IMR-90 (cell line): ENCODE measurements around the gene VAC14. TPM values are rescaled to one million over a fixed set of nuclear protein-coding genes. Genes with fewer than 3 reads are reported as not detected.
A peak's percentile ranks its signal among the peaks of the same experiment; 100 is the strongest.

Experiments
- ATAC-seq: fragments of 200-7000 bp; cut with Tn5 transposase; 2 replicates; pipeline ENCODE4 v1.9.1; 2020; ENCODE audit warnings: low read depth, mild to moderate bottlenecking, moderate library complexity
- BruUV-seq: library from RNA; stranded (reverse); fragments of 400-500 nt; replicated peaks from 2 replicates; lab custom pipeline; 2021; lab: Mats Ljungman, UMichigan
- CTCF ChIA-PET: fragments of 300-600 bp; formaldehyde crosslinking; extraction: SDS; loops from one replicate; lab custom pipeline; 2021; ENCODE audit warnings: antibody characterized with exemption; lab: Yijun Ruan, JAX
- POLR2A ChIA-PET: fragments of 300-600 bp; sonication (Branson Sonifier 250); formaldehyde crosslinking; loops from one replicate; lab custom pipeline; 2022; ENCODE audit warnings: antibody characterized with exemption; ENCODE audit not compliant: unreplicated experiment; lab: Charles Lee
- DNase-seq: peaks from one replicate; pipeline ENCODE4 v3.0.0; 2013
- H2AFZ ChIP-seq: replicated peaks from 2 replicates; pipeline ENCODE3; 2013; ENCODE audit warnings: low read length, mild to moderate bottlenecking; ENCODE audit not compliant: poor library complexity
- H2AK5ac ChIP-seq: 2 replicates; pipeline ENCODE4 v1.6.1; 2013; ENCODE audit warnings: low read depth, low read length, inconsistent platforms
- H2AK9ac ChIP-seq: replicated peaks from 2 replicates; pipeline ENCODE3; 2013; ENCODE audit warnings: mild to moderate bottlenecking, low read depth, low read length, moderate library complexity; ENCODE audit not compliant: poor library complexity
- H2BK120ac ChIP-seq: 2 replicates; pipeline ENCODE4 v1.6.1; 2013; ENCODE audit warnings: low read depth, low read length, inconsistent platforms
- H2BK15ac ChIP-seq: 3 replicates; pipeline ENCODE4 v1.6.1; 2013; ENCODE audit warnings: low read depth, low read length, inconsistent platforms
- H2BK20ac ChIP-seq: 2 replicates; pipeline ENCODE4 v1.6.1; 2013; ENCODE audit warnings: low read depth, mild to moderate bottlenecking, inconsistent platforms, low read length, moderate library complexity
- H2BK5ac ChIP-seq: 2 replicates; pipeline ENCODE4 v1.6.1; 2013; ENCODE audit warnings: mild to moderate bottlenecking, low read depth, low read length, inconsistent platforms; ENCODE audit not compliant: poor library complexity, severe bottlenecking
- H3K14ac ChIP-seq: replicated peaks from 2 replicates; pipeline ENCODE4 v1.6.1; 2013; ENCODE audit warnings: low read depth, low read length, inconsistent platforms
- H3K18ac ChIP-seq: 2 replicates; pipeline ENCODE4 v1.6.1; 2013; ENCODE audit warnings: low read depth, low read length, control low read depth
- H3K23ac ChIP-seq: 2 replicates; pipeline ENCODE4 v1.6.1; 2013; ENCODE audit warnings: low read depth, low read length, inconsistent platforms
- H3K27ac ChIP-seq: 2 replicates; pipeline ENCODE4 v1.5.1; 2013; ENCODE audit warnings: mild to moderate bottlenecking, control low read depth, low read length; ENCODE audit not compliant: insufficient read depth
- H3K27me3 ChIP-seq: 2 replicates; pipeline ENCODE4 v1.6.1; 2013; ENCODE audit warnings: low read length; ENCODE audit not compliant: control insufficient read depth, insufficient read depth
- H3K36me3 ChIP-seq: 2 replicates; pipeline ENCODE4 v1.6.1; 2013; ENCODE audit warnings: low read length, mixed read lengths; ENCODE audit not compliant: control insufficient read depth, insufficient read depth
- H3K4ac ChIP-seq: 2 replicates; pipeline ENCODE4 v1.6.1; 2013; ENCODE audit warnings: low read depth, low read length, inconsistent platforms
- H3K4me1 ChIP-seq: 2 replicates; pipeline ENCODE4 v1.6.1; 2013; ENCODE audit warnings: low read length, mixed read lengths; ENCODE audit not compliant: control insufficient read depth, insufficient read depth
- H3K4me2 ChIP-seq: 2 replicates; pipeline ENCODE4 v1.6.1; 2013; ENCODE audit warnings: low read depth, mild to moderate bottlenecking, control low read depth, low read length, moderate library complexity
- H3K4me3 ChIP-seq: 2 replicates; pipeline ENCODE4 v1.5.1; 2013; ENCODE audit warnings: low read depth, mild to moderate bottlenecking, control low read depth, low read length, moderate library complexity; ENCODE audit not compliant: insufficient read depth
- H3K56ac ChIP-seq: 2 replicates; pipeline ENCODE4 v1.6.1; 2013; ENCODE audit warnings: low read length, inconsistent platforms; ENCODE audit not compliant: insufficient read depth; ENCODE audit errors: extremely low read depth
- H3K79me1 ChIP-seq, 2 experiments: 2 replicates each; pipeline ENCODE4 v1.6.1; 2013; ENCODE audit warnings: low read length in 2 of 2, inconsistent platforms in 1 of 2, low read depth in 1 of 2
- H3K9ac ChIP-seq: 2 replicates; pipeline ENCODE4 v1.6.1; 2013; ENCODE audit warnings: low read depth, low read length, control low read depth
- H3K9me1 ChIP-seq: 2 replicates; pipeline ENCODE4 v1.6.1; 2013; ENCODE audit warnings: low read length, inconsistent platforms; ENCODE audit not compliant: insufficient read depth
- H3K9me3 ChIP-seq: 2 replicates; pipeline ENCODE4 v1.6.1; 2013; ENCODE audit warnings: low read length; ENCODE audit not compliant: control insufficient read depth, insufficient read depth
- H4K20me1 ChIP-seq: 2 replicates; pipeline ENCODE4 v1.6.1; 2013; ENCODE audit warnings: low read length, inconsistent platforms; ENCODE audit not compliant: insufficient read depth
- H4K5ac ChIP-seq: 2 replicates; pipeline ENCODE4 v1.6.1; 2013; ENCODE audit warnings: mild to moderate bottlenecking, low read depth, low read length, control low read depth
- H4K8ac ChIP-seq, 2 experiments: 2 replicates each; pipeline ENCODE4 v1.6.1; 2013; ENCODE audit warnings: low read depth in 2 of 2, low read length in 2 of 2, control low read depth in 1 of 2, inconsistent platforms in 1 of 2
- H4K91ac ChIP-seq: 2 replicates; pipeline ENCODE4 v1.6.1; 2013; ENCODE audit warnings: low read depth, low read length, inconsistent platforms; ENCODE audit not compliant: insufficient read depth
- CHD1 ChIP-seq: IDR thresholded peaks from 2 replicates; pipeline ENCODE4 v1.6.1; 2012; ENCODE audit warnings: low read depth, low read length, improper control_type of control experiment
- CTCF ChIP-seq: conservative IDR thresholded peaks from 2 replicates; pipeline ENCODE4 v1.5.1; 2012; ENCODE audit warnings: mild to moderate bottlenecking, low read depth, low read length, improper control_type of control experiment
- ELK1 ChIP-seq: fragments of 150-350 bp; IDR thresholded peaks from 2 replicates; pipeline ENCODE4 v1.6.1; 2016; ENCODE audit warnings: low read depth, mild to moderate bottlenecking, low read length, moderate library complexity, borderline replicate concordance
- FOS ChIP-seq: fragments of 150-350 bp; IDR thresholded peaks from 2 replicates; pipeline ENCODE4 v1.6.1; 2016; ENCODE audit warnings: low read depth, low read length
- MAFK ChIP-seq: IDR thresholded peaks from 2 replicates; pipeline ENCODE4 v1.6.1; 2012; ENCODE audit warnings: low read depth, low read length, improper control_type of control experiment
- MAZ ChIP-seq: IDR thresholded peaks from 2 replicates; pipeline ENCODE4 v1.6.1; 2012; ENCODE audit warnings: low read depth, mild to moderate bottlenecking, low read length, improper control_type of control experiment, moderate library complexity, borderline replicate concordance
- POLR2A ChIP-seq: IDR thresholded peaks from 2 replicates; pipeline ENCODE4 v1.6.1; 2012; ENCODE audit warnings: mild to moderate bottlenecking, low read depth, low read length
- RAD21 ChIP-seq: IDR thresholded peaks from 2 replicates; pipeline ENCODE4 v1.6.1; 2012; ENCODE audit warnings: low read length, improper control_type of control experiment
- RFX5 ChIP-seq: IDR thresholded peaks from 2 replicates; pipeline ENCODE4 v1.8.0; 2012; ENCODE audit warnings: low read depth, mild to moderate bottlenecking, low read length, moderate library complexity
- USF2 ChIP-seq: fragments of 150-350 bp; IDR thresholded peaks from 2 replicates; pipeline ENCODE4 v1.6.1; 2017; ENCODE audit warnings: mild to moderate bottlenecking, antibody characterized with exemption, low read length, low read depth
- WGBS, 2 experiments: methylation state at CpG; one replicate each; pipeline versions ENCODE4 v1.1.5 to v1.1.7; 2013; ENCODE audit warnings: missing lambda C conversion rate in 2 of 2; ENCODE audit not compliant: insufficient read length in 1 of 2; ENCODE audit errors: extremely low coverage in 2 of 2; 5-methylcytosine and 5-hydroxymethylcytosine counted together
- dilution Hi-C: fragments of 300-500 bp; cut with HindIII; formaldehyde crosslinking; loops from one replicate; pipeline ENCODE4 v1.14.3; 2018; ENCODE audit warnings: low sequenced_read_pairs; ENCODE audit not compliant: unreplicated experiment
- in situ Hi-C: fragments of 300-500 bp; cut with MboI; formaldehyde crosslinking; loops from 3 replicates; pipeline ENCODE4 v1.14.3; 2019; ENCODE audit warnings: low sequenced_read_pairs, inconsistent platforms, mixed read lengths
- intact Hi-C: fragments of 100-400 bp; cut with micrococcal nuclease; formaldehyde crosslinking; loops from 2 replicates; pipeline ENCODE4 v1.10.0; 2022
- polyA plus RNA-seq, 3 experiments: library from polyadenylated mRNA; depleted of rRNA; stranded (reverse); fragments of >200 nt; gene quantifications; 2 replicates each; pipeline ENCODE4 v1.2.3, GENCODE V29; 2012; ENCODE audit warnings: low replicate concordance in 1 of 3
- total RNA-seq: library from RNA; depleted of rRNA; stranded (reverse); fragments of >200 nt; gene quantifications from 2 replicates; pipeline ENCODE4 v1.2.3, GENCODE V29; 2012

The VAC14 gene
- total and polyA plus RNA-seq, 2 of the 4 experiments (the other 2 are of a cell fraction) = 21.1 to 40.2 TPM

- Histone ChIP-seq H3K27ac (no peak overlapping the region), H3K79me1 (peaks cover 4 to 68% of the 10 kb centered on the region in 2 experiments; a peak in 3 of 4 replicates), H3K4me1 (peaks cover 46% of the 10 kb centered on the region), H3K4me3 (no peak overlapping the region), H3K9me3 (no peaks in the 10 kb centered on the region), H4K91ac (no peak overlapping the region), H3K23ac (no peak overlapping the region), H2BK5ac (no peak overlapping the region), H2AFZ (no peak overlapping the region), H2BK15ac (no peak overlapping the region), H3K27me3 (no peaks in the 10 kb centered on the region), H3K4ac (no peak overlapping the region), H3K9me1 (peaks cover 49% of the 10 kb centered on the region), H3K9ac (no peak overlapping the region), H3K56ac (no peak overlapping the region), H4K5ac (no peak overlapping the region), H4K8ac (no peak overlapping the region), H4K20me1 (no peaks in the 10 kb centered on the region), H3K4me2 (no peak overlapping the region), H2AK9ac (peak overlapping the region; percentile 78), H3K14ac (no peak overlapping the region), H2BK20ac (no peak overlapping the region), H3K36me3 (peaks cover 8% of the 10 kb centered on the region; the same call in 1 of the 2 replicates), H2AK5ac (no peak overlapping the region), H2BK120ac (no peak overlapping the region; the same call in 1 of the 2 replicates), H3K18ac (no peak overlapping the region)
- DNase-seq (no peak), ATAC-seq (no peak)
- WGBS, 2 experiments = 93% methylated on average over 6 of the region's 10 CpGs; no CpG with 5 or more reads in 1 of the 2 experiments
- BruUV-seq = no TSS peak
- dilution Hi-C loops = no loop called here
- CTCF ChIA-PET = no interaction called here
- no peak for TF ChIP-seq CHD1
- TF ChIP-seq RFX5 = no peak
- TF ChIP-seq RAD21 = no peak
- TF ChIP-seq USF2 = no peak
- no peak for TF ChIP-seq POLR2A
- no peak for TF ChIP-seq CTCF
- TF ChIP-seq MAFK = no peak
- no peak for TF ChIP-seq ELK1
- no peak for TF ChIP-seq MAZ
- no peak for TF ChIP-seq FOS
- POLR2A ChIA-PET = no interaction called here
- intact Hi-C loops = no loop called here
- in situ Hi-C loops = no loop called here
Observed at GRCh38 chr16:70743791-70744190, 57.2 kb downstream of the VAC14 start.
